Nucleus accumbens (tissue), 56 donors: ENCODE results near the gene SGPL1.

Experiments
- DNase-seq, 56 donors: peaks; one replicate each; lab custom pipeline; 2025; lab: John Stamatoyannopoulos, UW

SGPL1 gene

GRCh38 chr10:70866424-70866823 lies 50.7 kb downstream of the SGPL1 start:
- DNase-seq, result no peak

DNA sequence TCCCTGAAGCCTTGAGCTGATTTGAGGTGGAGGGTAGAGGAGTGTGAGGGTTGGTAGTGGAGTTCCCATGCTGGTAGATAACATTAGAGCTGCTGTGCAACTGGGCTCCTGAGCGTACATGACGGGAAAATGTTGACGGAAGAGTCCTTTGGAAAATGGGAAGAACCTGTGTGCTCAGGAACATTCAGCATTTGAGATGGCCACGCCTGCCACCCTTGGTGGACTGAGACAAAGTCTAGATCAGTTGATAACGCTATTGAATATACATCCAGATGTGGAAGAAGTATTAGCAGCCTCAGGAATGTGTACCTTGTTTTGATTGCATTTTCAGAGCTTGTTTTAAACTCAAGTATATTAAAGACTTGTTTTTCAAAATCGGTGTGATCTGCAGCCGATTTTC lies 56.5 kb downstream of the SGPL1 start:
- no peak for DNase-seq

- DNase-seq, result no peak
These were observed 58.3 kb downstream of the SGPL1 start for GRCh38 chr10:70874061-70874460.

DNA sequence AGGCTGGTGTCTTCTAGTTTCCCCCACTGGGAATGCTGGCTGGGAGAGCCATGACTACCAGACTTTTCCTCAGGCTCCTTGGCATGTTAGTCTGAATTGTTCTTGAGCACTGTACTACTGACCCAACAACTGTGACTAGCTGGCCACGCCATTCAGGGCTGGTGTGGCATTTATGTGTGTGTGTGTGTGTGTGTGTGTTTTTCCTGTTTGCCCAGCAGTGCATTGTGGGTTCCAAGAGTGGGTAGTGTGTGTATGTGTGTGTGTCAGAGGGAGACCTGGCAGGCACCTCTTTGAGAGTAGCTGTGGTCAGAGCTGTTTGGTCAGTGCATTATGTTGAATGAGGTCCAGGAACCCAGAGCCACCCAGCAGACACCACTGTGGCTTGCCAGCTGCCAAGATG lies 63.5 kb downstream of the SGPL1 start:
- no peak for DNase-seq

DNA sequence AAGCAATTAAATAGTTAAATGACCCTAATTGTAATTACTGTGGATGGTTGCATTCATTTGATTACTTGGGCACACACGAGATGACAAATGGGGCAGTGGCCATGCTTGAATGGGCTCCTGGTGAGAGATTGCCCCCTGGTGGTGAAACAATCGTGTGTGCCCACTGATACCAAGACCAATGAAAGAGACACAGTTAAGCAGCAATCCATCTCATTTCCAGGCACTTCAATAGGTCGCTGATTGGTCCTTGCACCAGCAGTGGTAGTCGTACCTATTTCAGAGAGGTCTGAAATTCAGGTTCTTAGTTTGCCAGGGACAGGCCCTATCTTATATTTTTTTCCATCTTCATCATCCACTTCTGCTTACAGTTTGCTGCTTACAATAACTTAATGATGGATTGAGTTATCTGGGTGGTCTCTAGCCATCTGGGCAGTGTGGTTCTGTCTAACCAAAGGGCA lies 64.4 kb downstream of the SGPL1 start:
- peak in 50 of 56 donors; percentile 11 to 91 (median 64) for DNase-seq

DNA sequence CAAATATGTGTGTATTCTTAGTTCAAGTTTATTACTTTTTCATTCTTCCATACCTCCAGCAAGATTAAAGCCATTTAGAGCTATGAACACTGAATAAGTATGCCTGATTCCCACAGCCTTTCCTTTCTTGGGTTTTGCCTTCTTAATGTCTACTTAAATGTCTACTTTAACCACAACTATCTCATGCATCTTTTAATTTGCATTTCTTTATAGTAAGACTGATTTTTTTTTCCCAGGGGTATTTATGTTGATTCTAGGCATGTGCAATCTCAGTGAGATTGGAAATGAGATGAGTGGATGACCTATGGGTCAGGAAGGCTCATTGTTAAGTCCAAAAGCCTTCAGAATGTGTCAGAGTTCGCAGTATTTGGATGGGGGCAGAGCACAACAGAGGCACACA lies 69.0 kb downstream of the SGPL1 start:
- no peak for DNase-seq

GRCh38 chr10:70885481-70885880 lies 69.7 kb downstream of the SGPL1 start:
- DNase-seq, result no peak

DNA sequence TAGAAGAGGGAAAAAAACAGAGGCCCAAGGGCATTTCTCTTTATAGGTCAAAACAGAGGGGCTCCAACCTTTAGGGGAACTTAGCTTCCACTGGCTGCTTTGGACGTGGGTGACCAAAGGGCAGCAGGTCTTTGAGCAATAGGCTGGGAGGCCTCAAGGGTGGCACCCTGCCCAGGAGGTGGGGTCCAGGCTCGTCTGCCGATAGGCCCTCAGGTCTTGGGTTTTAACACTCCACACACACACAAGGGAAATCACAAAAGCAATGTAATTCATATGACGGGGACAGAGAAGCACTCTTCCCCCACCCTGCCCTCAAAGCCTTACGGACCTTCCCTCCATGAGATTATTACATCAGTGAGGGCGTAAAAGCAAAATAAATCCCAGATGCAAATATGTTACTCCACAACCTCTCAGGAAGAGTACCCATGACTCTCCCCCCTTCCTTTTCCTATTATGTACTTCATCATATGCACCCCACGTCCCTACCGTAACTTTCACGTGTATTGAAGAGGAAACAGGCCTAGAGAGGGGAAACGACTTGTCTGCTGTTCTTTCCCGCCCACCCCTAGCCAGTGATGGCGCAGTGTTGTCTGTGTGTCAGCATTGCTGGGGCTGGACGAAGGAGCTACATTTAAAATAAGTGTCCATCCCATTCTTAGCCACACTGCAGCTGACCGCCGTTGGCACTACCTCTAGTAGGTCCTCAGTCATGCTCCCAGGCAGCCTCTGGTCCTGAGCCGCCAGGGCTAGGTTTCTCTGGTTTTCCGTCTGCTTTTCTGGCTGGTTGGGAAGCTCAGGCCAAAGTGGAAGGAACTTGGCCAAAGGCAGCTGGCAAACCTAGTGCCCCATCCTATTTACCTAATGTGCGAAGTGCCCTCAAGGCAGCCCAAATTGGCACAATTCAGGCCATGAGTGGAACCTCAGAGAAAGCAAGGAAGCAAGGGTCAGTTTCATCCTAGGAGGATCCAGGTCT lies 70.5 kb downstream of the SGPL1 start:
- DNase-seq, result peak in 1 of 56 donors; percentile 3

DNA sequence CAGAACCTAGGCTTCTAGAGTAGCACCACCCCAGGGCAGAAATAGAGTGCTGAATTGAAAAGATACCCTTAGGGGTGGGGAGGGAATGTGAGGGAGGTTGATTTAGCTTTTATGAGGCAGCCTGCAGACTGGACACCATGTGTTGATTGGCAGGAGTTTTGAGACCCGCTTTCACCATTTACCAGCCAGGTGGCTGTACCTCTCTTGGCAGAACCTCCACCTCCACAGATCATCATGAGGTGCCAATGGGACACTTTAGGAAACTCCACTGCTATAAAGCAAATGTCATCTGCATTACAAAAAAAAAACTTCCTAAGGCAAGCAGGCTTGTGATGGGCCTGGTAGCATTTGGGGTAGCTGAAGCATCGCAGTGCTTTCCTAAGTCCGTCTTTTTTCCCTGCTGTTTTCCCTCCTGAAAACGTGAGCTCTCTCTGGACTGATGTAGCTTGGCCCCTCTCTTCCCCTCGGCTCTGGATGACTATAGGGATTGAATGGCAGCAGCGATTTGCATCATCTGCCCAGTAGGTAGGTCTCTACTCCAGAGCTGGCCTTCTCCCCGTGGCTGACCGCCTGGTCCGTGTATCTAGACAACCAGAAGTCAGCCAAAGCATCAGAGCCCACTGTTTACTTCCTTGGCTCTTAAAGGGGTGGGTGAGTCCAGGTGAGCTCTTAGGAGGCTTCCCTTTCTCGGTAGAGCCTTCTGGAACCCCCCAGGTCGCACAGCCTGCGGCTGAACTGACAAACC lies 71.3 kb downstream of the SGPL1 start:
- DNase-seq, result no peak

- peak in 50 of 56 donors; percentile 10 to 86 (median 46) for DNase-seq
These were observed 72.4 kb downstream of the SGPL1 start, which contains the start of gene PCBD1 for GRCh38 chr10:70887804-70888800. TSS of gene PCBD1 (minus strand) at chr10:70888565. CDS start at chr10:70888533, 32 bp downstream.

DNA sequence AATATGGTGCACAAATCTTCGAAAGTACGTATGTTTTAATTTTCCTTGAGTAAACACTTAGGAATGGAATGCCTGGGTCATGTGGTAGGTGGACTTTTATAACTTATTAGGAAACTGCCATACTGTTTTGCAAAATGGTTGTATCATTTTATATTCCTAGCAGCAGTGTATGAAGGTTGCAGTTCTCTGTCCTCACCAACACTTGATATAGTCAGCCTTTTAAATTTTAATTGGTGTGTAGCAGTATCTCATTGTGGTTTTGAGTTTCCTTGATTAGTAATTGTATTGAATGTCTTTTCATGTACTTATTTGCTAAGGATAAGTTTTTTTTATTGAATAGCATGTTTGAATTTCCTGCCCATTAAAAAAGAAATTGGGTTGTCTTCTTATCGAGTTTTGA lies 73.5 kb downstream of the SGPL1 start:
- no peak for DNase-seq

- peak in 46 of 56 donors; percentile 10 to 79 (median 48) for DNase-seq
These were observed 75.2 kb downstream of the SGPL1 start for GRCh38 chr10:70890917-70891431.

DNA sequence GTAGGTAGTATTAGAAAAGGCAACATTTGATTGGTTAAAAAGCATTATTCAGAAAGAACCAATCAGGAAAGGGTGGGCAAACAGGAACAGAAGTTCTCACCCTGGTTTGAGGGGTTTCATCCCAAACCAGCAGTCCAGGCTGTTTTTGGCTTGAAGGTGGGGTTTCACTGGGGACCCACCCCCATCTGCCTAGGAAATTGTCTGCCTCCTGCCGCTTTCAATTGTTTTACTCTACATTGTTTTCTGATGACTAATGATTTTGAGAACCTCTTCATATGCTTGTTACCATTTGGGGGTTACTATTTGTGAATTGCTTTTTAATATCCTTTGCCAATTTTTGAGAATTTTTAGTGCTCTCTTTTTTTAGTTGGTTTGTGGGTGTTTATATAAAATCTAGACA lies 75.9 kb downstream of the SGPL1 start:
- no peak for DNase-seq

- no peak for DNase-seq
These were observed 76.9 kb downstream of the SGPL1 start for GRCh38 chr10:70892631-70893030.

- DNase-seq, result no peak
These were observed 77.7 kb downstream of the SGPL1 start for GRCh38 chr10:70893227-70894006.

DNA sequence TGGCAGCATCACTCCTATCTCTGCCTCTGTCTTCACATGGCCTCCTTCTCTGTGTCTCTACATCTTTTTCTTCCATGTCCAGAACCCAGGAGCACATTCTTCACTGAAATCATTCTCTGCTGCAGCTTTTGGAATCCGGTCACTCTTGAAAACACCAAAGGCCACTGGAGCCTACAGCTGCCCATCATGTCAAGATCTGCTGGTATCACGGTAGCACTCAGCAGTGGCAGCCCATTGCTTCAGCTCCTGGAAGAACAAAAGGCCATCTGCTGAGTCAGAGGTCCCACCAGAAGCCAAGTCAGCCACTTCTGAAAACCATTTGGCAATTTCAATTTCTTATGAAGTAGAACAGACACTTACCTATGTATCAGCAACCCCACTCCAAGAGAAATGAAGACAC lies 78.7 kb downstream of the SGPL1 start:
- no peak for DNase-seq

DNA sequence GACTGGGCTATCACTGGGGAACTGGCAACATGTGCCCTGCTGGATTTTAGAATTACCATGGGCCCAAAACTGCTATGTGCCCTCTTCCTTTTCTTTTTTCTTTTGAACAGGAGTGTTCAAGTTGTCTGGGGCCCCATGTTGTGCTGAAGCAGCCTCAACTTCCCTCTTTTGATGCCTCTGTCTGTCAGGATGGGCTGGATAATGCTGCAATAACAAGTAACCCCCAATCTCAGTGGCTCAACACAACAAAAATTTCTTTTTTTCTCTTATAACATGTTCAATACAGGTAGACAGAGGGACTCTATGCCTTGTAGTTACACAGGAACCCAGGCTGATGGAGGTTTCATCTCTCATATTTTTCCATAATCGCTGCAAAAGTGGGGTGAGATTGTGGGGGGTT lies 80.8 kb downstream of the SGPL1 start:
- no peak for DNase-seq

DNA sequence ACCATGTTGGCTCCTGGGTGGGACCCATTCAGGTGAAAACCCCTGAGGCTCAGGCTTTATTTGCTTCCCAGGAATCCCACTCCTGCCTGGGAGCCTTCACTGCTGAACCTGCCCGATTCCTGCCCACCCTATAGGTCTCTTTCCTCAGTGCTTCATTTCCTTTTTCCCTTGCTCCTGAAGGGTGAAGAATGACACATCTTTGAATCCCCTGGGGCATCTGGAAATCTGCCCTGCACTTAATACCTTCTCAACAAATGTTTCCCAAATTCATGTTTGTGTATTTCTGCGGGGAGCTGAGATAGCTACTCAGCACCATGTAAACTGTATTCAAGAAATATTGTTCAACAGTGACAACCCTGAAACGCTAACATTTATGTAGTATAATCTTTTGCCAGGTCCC lies 82.9 kb downstream of the SGPL1 start:
- no peak for DNase-seq

- no peak for DNase-seq
These were observed 83.3 kb downstream of the SGPL1 start for GRCh38 chr10:70899096-70899495.
